HEK293 (cell line): ENCODE data around the gene HSD17B14.

Experiments used
- ELK4 ChIP-seq: IDR thresholded peaks from 2 replicates; pipeline ENCODE4 v1.6.1; 2011; ENCODE audit warnings: mild to moderate bottlenecking, low read depth, low read length, borderline replicate concordance
- GFI1B ChIP-seq: fragments of 450-650 bp; formaldehyde crosslinking; IDR thresholded peaks from 2 replicates; pipeline ENCODE4 v1.5.1; 2016; ENCODE audit warnings: missing biosample characterization, missing genetic modification characterization
- MYNN ChIP-seq: fragments of 450-650 bp; formaldehyde crosslinking; IDR thresholded peaks from 2 replicates; pipeline ENCODE4 v1.5.1; 2016; ENCODE audit warnings: missing biosample characterization, missing genetic modification characterization, borderline replicate concordance
- PATZ1 ChIP-seq: fragments of 450-650 bp; formaldehyde crosslinking; IDR thresholded peaks from 2 replicates; pipeline ENCODE4 v1.5.1; 2016; ENCODE audit warnings: missing biosample characterization, missing genetic modification characterization
- SP2 ChIP-seq: fragments of 450-650 bp; formaldehyde crosslinking; IDR thresholded peaks from 2 replicates; pipeline ENCODE4 v1.5.1; 2016; ENCODE audit warnings: missing biosample characterization, missing genetic modification characterization
- SP7 ChIP-seq: fragments of 450-650 bp; formaldehyde crosslinking; IDR thresholded peaks from 2 replicates; pipeline ENCODE4 v1.5.1; 2016; ENCODE audit warnings: missing biosample characterization, missing genetic modification characterization
- ZBTB10 ChIP-seq: fragments of 450-650 bp; formaldehyde crosslinking; IDR thresholded peaks from 2 replicates; pipeline ENCODE4 v1.5.1; 2016; ENCODE audit warnings: missing biosample characterization, missing genetic modification characterization
- ZBTB17 ChIP-seq: fragments of 450-650 bp; formaldehyde crosslinking; IDR thresholded peaks from 2 replicates; pipeline ENCODE4 v1.5.1; 2016; ENCODE audit warnings: missing biosample characterization, missing genetic modification characterization
- ZFHX2 ChIP-seq: fragments of 450-650 bp; formaldehyde crosslinking; conservative IDR thresholded peaks from 2 replicates; pipeline ENCODE4 v1.5.1; 2016; ENCODE audit warnings: missing biosample characterization, missing genetic modification characterization
- ZNF157 ChIP-seq: fragments of 450-650 bp; formaldehyde crosslinking; IDR thresholded peaks from 2 replicates; pipeline ENCODE4 v1.5.1; 2016; ENCODE audit warnings: missing biosample characterization, missing genetic modification characterization
- ZNF184 ChIP-seq: fragments of 450-650 bp; IDR thresholded peaks from 2 replicates; pipeline ENCODE4 v1.5.1; 2018; ENCODE audit warnings: missing biosample characterization, mild to moderate bottlenecking, missing genetic modification characterization
- ZNF211 ChIP-seq: fragments of 450-650 bp; formaldehyde crosslinking; IDR thresholded peaks from 2 replicates; pipeline ENCODE4 v1.5.1; 2016; ENCODE audit warnings: low read depth, missing biosample characterization, missing genetic modification characterization
- ZNF221 ChIP-seq: fragments of 450-650 bp; formaldehyde crosslinking; IDR thresholded peaks from 2 replicates; pipeline ENCODE4 v1.5.1; 2017; ENCODE audit warnings: missing biosample characterization, missing genetic modification characterization, borderline replicate concordance
- ZNF302 ChIP-seq: fragments of 450-650 bp; formaldehyde crosslinking; IDR thresholded peaks from 2 replicates; pipeline ENCODE4 v1.5.1; 2016; ENCODE audit warnings: missing biosample characterization, missing genetic modification characterization, low read depth
- ZNF362 ChIP-seq: fragments of 450-650 bp; formaldehyde crosslinking; IDR thresholded peaks from 2 replicates; pipeline ENCODE4 v1.5.1; 2016; ENCODE audit warnings: missing biosample characterization, missing genetic modification characterization
- ZNF366 ChIP-seq: fragments of 450-650 bp; formaldehyde crosslinking; conservative IDR thresholded peaks from 2 replicates; pipeline ENCODE4 v1.5.1; 2016; ENCODE audit warnings: missing biosample characterization, missing genetic modification characterization
- ZNF391 ChIP-seq: fragments of 450-650 bp; formaldehyde crosslinking; IDR thresholded peaks from 2 replicates; pipeline ENCODE4 v1.5.1; 2016; ENCODE audit warnings: low read depth, missing biosample characterization, missing genetic modification characterization, borderline replicate concordance
- ZNF426 ChIP-seq: fragments of 450-650 bp; formaldehyde crosslinking; IDR thresholded peaks from 2 replicates; pipeline ENCODE4 v1.5.1; 2017; ENCODE audit warnings: missing biosample characterization, missing genetic modification characterization, mild to moderate bottlenecking, inconsistent platforms, moderate library complexity
- ZNF488 ChIP-seq: fragments of 450-650 bp; formaldehyde crosslinking; IDR thresholded peaks from 2 replicates; pipeline ENCODE4 v1.5.1; 2016; ENCODE audit warnings: missing biosample characterization, missing genetic modification characterization
- ZNF548 ChIP-seq: fragments of 450-650 bp; formaldehyde crosslinking; IDR thresholded peaks from 2 replicates; pipeline ENCODE4 v1.5.1; 2016; ENCODE audit warnings: missing biosample characterization, missing genetic modification characterization
- ZNF560 ChIP-seq: fragments of 450-650 bp; formaldehyde crosslinking; IDR thresholded peaks from 2 replicates; pipeline ENCODE4 v1.5.1; 2017; ENCODE audit warnings: missing biosample characterization, missing genetic modification characterization, borderline replicate concordance
- ZNF571 ChIP-seq: fragments of 450-650 bp; formaldehyde crosslinking; IDR thresholded peaks from 2 replicates; pipeline ENCODE4 v1.5.0; 2017; ENCODE audit warnings: missing biosample characterization, missing genetic modification characterization
- ZNF596 ChIP-seq: fragments of 450-650 bp; IDR thresholded peaks from 2 replicates; pipeline ENCODE4 v1.5.0; 2018; ENCODE audit warnings: missing biosample characterization, mild to moderate bottlenecking, missing genetic modification characterization, moderate library complexity
- ZNF626 ChIP-seq: fragments of 450-650 bp; sonication (Bioruptor Pico); formaldehyde crosslinking; IDR thresholded peaks from 2 replicates; pipeline ENCODE4 v1.5.1; 2018; ENCODE audit warnings: missing biosample characterization, missing genetic modification characterization, inconsistent platforms
- ZNF654 ChIP-seq: fragments of 450-650 bp; formaldehyde crosslinking; IDR thresholded peaks from 2 replicates; pipeline ENCODE4 v1.5.1; 2016; ENCODE audit warnings: low read depth, missing biosample characterization, missing genetic modification characterization
- ZNF660 ChIP-seq: fragments of 450-650 bp; IDR thresholded peaks from 2 replicates; pipeline ENCODE4 v1.5.1; 2018; ENCODE audit warnings: missing biosample characterization, mild to moderate bottlenecking, missing genetic modification characterization
- ZNF677 ChIP-seq: fragments of 450-650 bp; IDR thresholded peaks from 2 replicates; pipeline ENCODE4 v1.5.0; 2018; ENCODE audit warnings: missing biosample characterization, mild to moderate bottlenecking, missing genetic modification characterization, moderate library complexity
- ZNF768 ChIP-seq: fragments of 450-650 bp; formaldehyde crosslinking; IDR thresholded peaks from 2 replicates; pipeline ENCODE4 v1.5.1; 2018; ENCODE audit warnings: missing biosample characterization, mild to moderate bottlenecking, missing genetic modification characterization
- ZNF776 ChIP-seq: fragments of 450-650 bp; formaldehyde crosslinking; IDR thresholded peaks from 2 replicates; pipeline ENCODE4 v1.5.0; 2017; ENCODE audit warnings: missing biosample characterization, missing genetic modification characterization, borderline replicate concordance
- ZNF777 ChIP-seq: fragments of 450-650 bp; formaldehyde crosslinking; IDR thresholded peaks from 2 replicates; pipeline ENCODE4 v1.5.1; 2017; ENCODE audit warnings: missing biosample characterization, missing genetic modification characterization, borderline replicate concordance
- ZNF791 ChIP-seq: fragments of 450-650 bp; formaldehyde crosslinking; IDR thresholded peaks from 2 replicates; pipeline ENCODE4 v1.5.1; 2016; ENCODE audit warnings: missing biosample characterization, missing genetic modification characterization
- ZSCAN16 ChIP-seq: fragments of 450-650 bp; formaldehyde crosslinking; IDR thresholded peaks from 2 replicates; pipeline ENCODE4 v1.5.1; 2016; ENCODE audit warnings: missing biosample characterization, missing genetic modification characterization
- ZXDB ChIP-seq: fragments of 450-650 bp; formaldehyde crosslinking; IDR thresholded peaks from 2 replicates; pipeline ENCODE4 v1.5.1; 2016; ENCODE audit warnings: missing biosample characterization, missing genetic modification characterization

The HSD17B14 gene

GRCh38 chr19:48872182-48872883 lies 36.0 kb upstream of the HSD17B14 start, which contains the start of gene PPP1R15A (continued):
- peak; percentile 78 for TF ChIP-seq ZBTB10 (tag by site-specific recombination)
- no peak for TF ChIP-seq MYNN (tag by site-specific recombination)
- peak; percentile 61 for TF ChIP-seq PATZ1 (tag by site-specific recombination)
- peak; percentile 100 for TF ChIP-seq ZNF677 (tag by site-specific recombination)
- TF ChIP-seq ZBTB17 (tag by site-specific recombination): peak; percentile 59
- TF ChIP-seq ZNF776 (tag by site-specific recombination): no peak
- TF ChIP-seq ZNF157 (tag by site-specific recombination): 0 out of 2 replicates have a peak, but pooled peaks have one; percentile 20
- TF ChIP-seq ZFHX2 (tag by site-specific recombination): no peak; the same call in 1 of the 2 replicates
- peak; percentile 69 for TF ChIP-seq ZXDB
- no peak for TF ChIP-seq ZNF366 (tag by site-specific recombination)
- peak; percentile 70 for TF ChIP-seq SP2 (tag by site-specific recombination)
- TF ChIP-seq ZNF184 (tag by site-specific recombination): no peak
- no peak for TF ChIP-seq ZNF302 (tag by site-specific recombination)
- TF ChIP-seq ZSCAN16 (tag by site-specific recombination): no peak
- no peak for TF ChIP-seq ZNF488 (tag by site-specific recombination)
- TF ChIP-seq ZNF660 (tag by site-specific recombination): peak; percentile 63
- no peak for TF ChIP-seq ZNF548
- TF ChIP-seq ZNF626 (tag by site-specific recombination): no peak
- TF ChIP-seq SP7 (tag by site-specific recombination): peak; percentile 75
- TF ChIP-seq ZNF221 (tag by site-specific recombination): no peak
- TF ChIP-seq ZNF560 (tag by site-specific recombination): no peak
- no peak for TF ChIP-seq ELK4
- no peak for TF ChIP-seq ZNF426 (tag by site-specific recombination)
- no peak for TF ChIP-seq ZNF768 (tag by site-specific recombination)
- no peak for TF ChIP-seq ZNF791 (tag by site-specific recombination)
- TF ChIP-seq ZNF654: no peak
- no peak for TF ChIP-seq ZNF362 (tag by site-specific recombination)
- no peak for TF ChIP-seq ZNF571 (tag by site-specific recombination)
- no peak for TF ChIP-seq ZNF211 (tag by site-specific recombination)
- no peak for TF ChIP-seq ZNF596 (tag by site-specific recombination)
- no peak for TF ChIP-seq ZNF777 (tag by site-specific recombination)
- TF ChIP-seq ZNF391 (tag by site-specific recombination): peak; percentile 98; the same call in 1 of the 2 replicates
- no peak for TF ChIP-seq GFI1B (tag by site-specific recombination)
